ENCODE results near the gene PTGES2.
A peak's percentile ranks its signal among the peaks of the same experiment; 100 is the strongest.

The PTGES2 gene

GRCh38 chr9:128149951-128150593 is 22.5 kb upstream of the PTGES2 start:
- Mint-ChIP-seq H3K4me1 (ENCODE audit: low read depth in 2 of 2) (peaks cover 4 to 6% of the 10 kb centered on the region in 2 donors), H3K27me3 (no peaks in the 10 kb centered on the region), H3K9me3 (no peaks in the 10 kb centered on the region), H3K36me3 (ENCODE audit: insufficient read depth) (no peaks in the 10 kb centered on the region), H3K4me3 (no peak overlapping the region), H3K27ac (peak overlapping the region; percentile 54 to 73)
- ATAC-seq (replicated peaks) (no peak), DNase-seq (no peak)

GRCh38 chr9:128149001-128149701 is 21.6 kb upstream of the PTGES2 start, which contains the start of gene LCN2:
Gene LCN2 (plus strand): TSS chr9:128149453. CDS start chr9:128149526, 73 bp downstream.
- Mint-ChIP-seq H3K27me3 (no peaks in the 10 kb centered on the region), H3K36me3 (ENCODE audit: insufficient read depth) (no peaks in the 10 kb centered on the region), H3K9me3 (no peaks in the 10 kb centered on the region), H3K4me3 (no peak within 1 kb of the TSS), H3K4me1 (ENCODE audit: low read depth in 2 of 2) (peaks cover 4 to 6% of the 10 kb centered on the region in 2 donors), H3K27ac (peak within 1 kb of the TSS; percentile 54 to 73)
- ATAC-seq (replicated peaks) (no peak), DNase-seq (no peak)

- Mint-ChIP-seq H3K9me3 (no peaks in the 10 kb centered on the region), H3K27me3 (no peaks in the 10 kb centered on the region), H3K4me3 (no peak overlapping the region), H3K4me1 (ENCODE audit: low read depth in 2 of 2) (peaks cover 4 to 6% of the 10 kb centered on the region in 2 donors), H3K36me3 (ENCODE audit: insufficient read depth) (no peaks in the 10 kb centered on the region), H3K27ac (no peak overlapping the region)
- DNase-seq: no peak
- no peak for ATAC-seq (replicated peaks)
Observed at GRCh38 chr9:128148509-128149000, 21.0 kb upstream of the PTGES2 start.

- Mint-ChIP-seq H3K27me3 (no peaks in the 10 kb centered on the region), H3K9me3 (no peaks in the 10 kb centered on the region), H3K4me1 (ENCODE audit: low read depth in 2 of 2) (peaks cover 8 to 9% of the 10 kb centered on the region in 2 donors), H3K27ac (no peak overlapping the region), H3K4me3 (no peak overlapping the region), H3K36me3 (ENCODE audit: insufficient read depth) (no peaks in the 10 kb centered on the region)
- DNase-seq: no peak
- ATAC-seq (replicated peaks): no peak
Observed at GRCh38 chr9:128146591-128147120, 19.1 kb upstream of the PTGES2 start.

- Mint-ChIP-seq H3K27ac (no peak overlapping the region), H3K4me1 (ENCODE audit: low read depth in 2 of 2) (peaks cover 8 to 9% of the 10 kb centered on the region in 2 donors), H3K36me3 (ENCODE audit: insufficient read depth) (no peaks in the 10 kb centered on the region), H3K4me3 (no peak overlapping the region), H3K27me3 (no peaks in the 10 kb centered on the region), H3K9me3 (no peaks in the 10 kb centered on the region)
- DNase-seq (no peak), ATAC-seq (replicated peaks) (no peak)
Observed at GRCh38 chr9:128145951-128146351, 18.4 kb upstream of the PTGES2 start.

- DNase-seq (no peak), ATAC-seq (replicated peaks) (no peak)
- H3K9me3 Mint-ChIP-seq: no peaks in the 10 kb centered on the region
- peaks cover 4 to 6% of the 10 kb centered on the region in 2 donors for H3K4me1 Mint-ChIP-seq (ENCODE audit: low read depth in 2 of 2)
- no peaks in the 10 kb centered on the region for H3K36me3 Mint-ChIP-seq (ENCODE audit: insufficient read depth)
- no peak overlapping the region for H3K27ac Mint-ChIP-seq
- no peaks in the 10 kb centered on the region for H3K27me3 Mint-ChIP-seq
- no peak overlapping the region for H3K4me3 Mint-ChIP-seq
Observed at GRCh38 chr9:128145536-128145935, 18.0 kb upstream of the PTGES2 start.

GRCh38 chr9:128144239-128145181 is 17.0 kb upstream of the PTGES2 start:
- H3K27me3 Mint-ChIP-seq: no peaks in the 10 kb centered on the region
- no peaks in the 10 kb centered on the region for H3K36me3 Mint-ChIP-seq (ENCODE audit: insufficient read depth)
- no peak overlapping the region for H3K4me3 Mint-ChIP-seq
- H3K27ac Mint-ChIP-seq: no peak overlapping the region
- DNase-seq (no peak), ATAC-seq (replicated peaks) (no peak)
- peaks cover 3 to 4% of the 10 kb centered on the region in 2 donors for H3K4me1 Mint-ChIP-seq (ENCODE audit: low read depth in 2 of 2)
- no peaks in the 10 kb centered on the region for H3K9me3 Mint-ChIP-seq

GRCh38 chr9:128143525-128144238 is 16.2 kb upstream of the PTGES2 start:
- Mint-ChIP-seq H3K4me3 (no peak overlapping the region), H3K27me3 (no peaks in the 10 kb centered on the region), H3K27ac (peak overlapping the region in 1 of 2 donors; percentile 34), H3K4me1 (ENCODE audit: low read depth in 2 of 2) (peaks cover 3 to 4% of the 10 kb centered on the region in 2 donors), H3K36me3 (ENCODE audit: insufficient read depth) (no peaks in the 10 kb centered on the region), H3K9me3 (no peaks in the 10 kb centered on the region)
- DNase-seq (no peak), ATAC-seq (replicated peaks) (no peak)

- ATAC-seq (replicated peaks) (no peak), DNase-seq (no peak)
- H3K9me3 Mint-ChIP-seq: no peaks in the 10 kb centered on the region
- no peak overlapping the region for H3K4me3 Mint-ChIP-seq
- H3K36me3 Mint-ChIP-seq (ENCODE audit: insufficient read depth): no peaks in the 10 kb centered on the region
- peaks cover 3 to 4% of the 10 kb centered on the region in 2 donors for H3K4me1 Mint-ChIP-seq (ENCODE audit: low read depth in 2 of 2)
- no peak overlapping the region for H3K27ac Mint-ChIP-seq
- H3K27me3 Mint-ChIP-seq: no peaks in the 10 kb centered on the region
Observed at GRCh38 chr9:128142596-128142995, 15.1 kb upstream of the PTGES2 start.

- DNase-seq: no peak
- Mint-ChIP-seq H3K36me3 (ENCODE audit: insufficient read depth) (no peaks in the 10 kb centered on the region), H3K27me3 (no peaks in the 10 kb centered on the region), H3K4me1 (ENCODE audit: low read depth in 2 of 2) (peaks cover 3 to 4% of the 10 kb centered on the region in 2 donors), H3K9me3 (no peaks in the 10 kb centered on the region), H3K27ac (peak overlapping the region in 1 of 2 donors; percentile 12), H3K4me3 (no peak overlapping the region)
- no peak for ATAC-seq (replicated peaks)
Observed at GRCh38 chr9:128142061-128142460, 14.5 kb upstream of the PTGES2 start.

- H3K4me3 Mint-ChIP-seq: no peak overlapping the region
Observed at GRCh38 chr9:128141604-128142003, 14.1 kb upstream of the PTGES2 start.

GRCh38 chr9:128139621-128140020 is 12.1 kb upstream of the PTGES2 start:
- no peak for ATAC-seq (replicated peaks)

More at GRCh38 chr9:128141604-128142003, 14.1 kb upstream of the PTGES2 start:
- Mint-ChIP-seq H3K27me3 (no peaks in the 10 kb centered on the region), H3K9me3 (no peaks in the 10 kb centered on the region), H3K36me3 (ENCODE audit: insufficient read depth) (no peaks in the 10 kb centered on the region), H3K4me1 (ENCODE audit: low read depth in 2 of 2) (peaks cover 3 to 4% of the 10 kb centered on the region in 2 donors), H3K27ac (peak overlapping the region in 1 of 2 donors; percentile 12)
- no peak for ATAC-seq (replicated peaks)
- no peak for DNase-seq

More at GRCh38 chr9:128139621-128140020, 12.1 kb upstream of the PTGES2 start:
- no peak overlapping the region for H3K4me3 Mint-ChIP-seq
- H3K36me3 Mint-ChIP-seq (ENCODE audit: insufficient read depth): no peaks in the 10 kb centered on the region
- H3K27me3 Mint-ChIP-seq: peaks cover 0 to 8% of the 10 kb centered on the region in 2 donors
- H3K4me1 Mint-ChIP-seq (ENCODE audit: low read depth in 2 of 2): peaks cover 6 to 8% of the 10 kb centered on the region in 2 donors
- H3K9me3 Mint-ChIP-seq: no peaks in the 10 kb centered on the region
- H3K27ac Mint-ChIP-seq: no peak overlapping the region
- DNase-seq: no peak
